GM23338 (cell line): ENCODE measurements around the gene PIGU. TPM values are rescaled to one million over a fixed set of nuclear protein-coding genes. Genes with fewer than 3 reads are reported as not detected.

Experiments
- ATAC-seq: fragments of 200-7000 bp; cut with Tn5 transposase; 3 replicates; pipeline ENCODE4 v1.9.1; 2020
- DNase-seq: peaks from one replicate; pipeline ENCODE4 v3.0.0-alpha.2; 2015; ENCODE audit warnings: low spot score
- H2AFZ ChIP-seq: fragments of 200-600 bp; sonication (generic); 2 replicates; pipeline ENCODE4 v1.8.0; 2016; ENCODE audit warnings: antibody characterized with exemption, mild to moderate bottlenecking, moderate library complexity
- H3F3A ChIP-seq: fragments of 200-600 bp; sonication (generic); replicated peaks from 2 replicates; pipeline ENCODE4 v1.8.0; 2017; ENCODE audit warnings: antibody characterized with exemption, mixed run types, low read depth
- H3K27ac ChIP-seq: fragments of 200-600 bp; sonication (generic); 2 replicates; pipeline ENCODE4 v1.6.1; 2016; ENCODE audit warnings: low read depth
- H3K27me3 ChIP-seq: fragments of 200-600 bp; sonication (generic); 2 replicates; pipeline ENCODE4 v1.8.0; 2016; ENCODE audit warnings: mild to moderate bottlenecking, mixed run types, moderate library complexity; ENCODE audit not compliant: insufficient read depth
- H3K36me3 ChIP-seq: fragments of 200-600 bp; sonication (generic); 2 replicates; pipeline ENCODE4 v1.8.0; 2016; ENCODE audit warnings: mild to moderate bottlenecking; ENCODE audit not compliant: insufficient read depth
- H3K4me1 ChIP-seq: fragments of 200-600 bp; sonication (generic); 2 replicates; pipeline ENCODE4 v1.8.0; 2016; ENCODE audit warnings: mild to moderate bottlenecking, moderate library complexity; ENCODE audit not compliant: insufficient read depth
- H3K4me2 ChIP-seq: fragments of 200-600 bp; sonication (generic); 2 replicates; pipeline ENCODE4 v1.7.1; 2017; ENCODE audit warnings: mixed run types
- H3K4me3 ChIP-seq: fragments of 200-600 bp; sonication (generic); 2 replicates; pipeline ENCODE4 v1.6.1; 2016; ENCODE audit warnings: mixed run types
- H3K79me2 ChIP-seq: fragments of 200-600 bp; sonication (generic); replicated peaks from 2 replicates; pipeline ENCODE4 v1.8.0; 2017; ENCODE audit warnings: mild to moderate bottlenecking; ENCODE audit not compliant: insufficient read depth
- H3K9me2 ChIP-seq: fragments of 200-600 bp; sonication (generic); 2 replicates; pipeline ENCODE4 v1.8.0; 2017; ENCODE audit not compliant: insufficient read depth
- H4K20me1 ChIP-seq: fragments of 200-600 bp; sonication (generic); replicated peaks from 2 replicates; pipeline ENCODE4 v1.8.0; 2017; ENCODE audit warnings: mild to moderate bottlenecking; ENCODE audit not compliant: insufficient read depth
- H3K27ac Mint-ChIP-seq: 2 replicates; pipeline ENCODE4 v1.8.0; 2020; ENCODE audit warnings: inconsistent platforms, mild to moderate bottlenecking, moderate library complexity, mixed read lengths
- H3K27me3 Mint-ChIP-seq: 3 replicates; pipeline ENCODE4 v1.8.0; 2022; ENCODE audit warnings: low read depth, mild to moderate bottlenecking, moderate library complexity, mixed read lengths, inconsistent platforms; ENCODE audit not compliant: insufficient read depth, poor library complexity
- H3K36me3 Mint-ChIP-seq: 3 replicates; pipeline ENCODE4 v1.8.0; 2021; ENCODE audit warnings: low read depth, mild to moderate bottlenecking, inconsistent platforms, moderate library complexity, mixed read lengths
- H3K4me1 Mint-ChIP-seq: 3 replicates; pipeline ENCODE4 v1.8.0; 2020; ENCODE audit warnings: mild to moderate bottlenecking, inconsistent platforms, mixed read lengths
- H3K4me3 Mint-ChIP-seq: 3 replicates; pipeline ENCODE4 v1.8.0; 2021; ENCODE audit warnings: moderate library complexity, mild to moderate bottlenecking, inconsistent platforms, mixed read lengths
- H3K9me3 Mint-ChIP-seq: 3 replicates; pipeline ENCODE4 v1.8.0; 2020; ENCODE audit warnings: moderate library complexity, mild to moderate bottlenecking, inconsistent platforms, mixed read lengths
- CREB1 ChIP-seq: fragments of 250-450 bp; sonication (Bioruptor Pico); IDR thresholded peaks from 2 replicates; pipeline ENCODE4 v1.5.0; 2020; ENCODE audit warnings: low read depth, mild to moderate bottlenecking, moderate library complexity
- ETS1 ChIP-seq: IDR thresholded peaks from 2 replicates; pipeline ENCODE4 v1.6.1; 2016; ENCODE audit warnings: antibody characterized with exemption
- EZH2 ChIP-seq: fragments of 200-600 bp; sonication (generic); IDR thresholded peaks from one replicate; pipeline ENCODE4 v1.8.0; 2017; ENCODE audit warnings: antibody characterized with exemption, mild to moderate bottlenecking, low read depth; ENCODE audit not compliant: unreplicated experiment
- EZH2phosphoT487 ChIP-seq: fragments of 200-600 bp; sonication (generic); IDR thresholded peaks from one replicate; pipeline ENCODE4 v1.8.1; 2018; ENCODE audit warnings: antibody characterized with exemption; ENCODE audit not compliant: unreplicated experiment
- JUNB ChIP-seq: IDR thresholded peaks from one replicate; pipeline ENCODE4 v1.6.1; 2016; ENCODE audit warnings: antibody characterized with exemption; ENCODE audit not compliant: unreplicated experiment
- NANOG ChIP-seq: IDR thresholded peaks from 2 replicates; pipeline ENCODE4 v1.6.1; 2016; ENCODE audit warnings: antibody characterized with exemption, borderline replicate concordance
- POLR2AphosphoS5 ChIP-seq: IDR thresholded peaks from 2 replicates; pipeline ENCODE4 v1.6.1; 2016; ENCODE audit warnings: antibody characterized with exemption, low read depth
- STAT1 ChIP-seq: IDR thresholded peaks from one replicate; pipeline ENCODE4 v1.6.1; 2016; ENCODE audit warnings: antibody characterized with exemption; ENCODE audit not compliant: unreplicated experiment
- ZNF114 ChIP-seq: fragments of 250-450 bp; sonication (Bioruptor Pico); IDR thresholded peaks from 2 replicates; pipeline ENCODE4 v1.5.0; 2020; ENCODE audit warnings: mild to moderate bottlenecking, moderate library complexity
- ZNF331 ChIP-seq: fragments of 250-450 bp; sonication (Bioruptor Pico); IDR thresholded peaks from 2 replicates; pipeline ENCODE4 v1.5.0; 2020; ENCODE audit warnings: low read depth, mild to moderate bottlenecking, moderate library complexity
- polyA plus RNA-seq: library from polyadenylated mRNA; unstranded; fragments of >200 nt; fragmentation: Nextera tagmentation; extraction: Ambion mirVana; gene quantifications from 2 replicates; pipeline ENCODE4 v1.2.1, GENCODE V29; 2016
- total RNA-seq: library from RNA; depleted of rRNA; stranded (reverse); fragments of >200 nt; shearing (Covaris generic); gene quantifications from 2 replicates; pipeline ENCODE4 v1.2.3, GENCODE V29; 2014
- TF ChIP-seq, protein P1 (sequence below): IDR thresholded peaks from one replicate; pipeline ENCODE4 v1.6.1; 2018; ENCODE audit warnings: antibody characterized with exemption; ENCODE audit not compliant: unreplicated experiment
- TF ChIP-seq, protein P2 (sequence below), 2 experiments: fragments of 200-600 bp in 1 of 2; sonication (generic) in 1 of 2; conservative IDR thresholded peaks; 2 replicates each; pipeline versions ENCODE4 v1.5.1 to v1.6.1; 2016 to 2017; ENCODE audit warnings: antibody characterized with exemption in 2 of 2, low read depth in 2 of 2, mild to moderate bottlenecking in 2 of 2, moderate library complexity in 1 of 2
- TF ChIP-seq, protein P3 (sequence below): fragments of 250-450 bp; sonication (Bioruptor Pico); IDR thresholded peaks from 2 replicates; pipeline ENCODE4 v1.5.0; 2020; ENCODE audit warnings: mild to moderate bottlenecking, moderate library complexity

Gene PIGU
- total and polyA plus RNA-seq, 2 experiments from 2014 or later = 24.3 to 28.9 TPM

- H3K27ac ChIP-seq = no peak overlapping the region
- H3F3A ChIP-seq = no peaks in the 10 kb centered on the region
- no peak overlapping the region for H3K4me3 ChIP-seq
- no peak overlapping the region for H3K4me3 Mint-ChIP-seq
- no peaks in the 10 kb centered on the region for H3K27me3 ChIP-seq
- no peak overlapping the region for H2AFZ ChIP-seq
- peaks cover 3% of the 10 kb centered on the region; the same call in 1 of the 2 replicates for H3K36me3 ChIP-seq
- H3K36me3 Mint-ChIP-seq = peaks cover 29% of the 10 kb centered on the region
- H3K4me1 Mint-ChIP-seq = no peaks in the 10 kb centered on the region
- H3K4me1 ChIP-seq = no peaks in the 10 kb centered on the region
- no peak overlapping the region for H3K27ac Mint-ChIP-seq
- H3K9me2 ChIP-seq = no peaks in the 10 kb centered on the region
- H3K9me3 Mint-ChIP-seq = no peaks in the 10 kb centered on the region
- ATAC-seq (no peak), DNase-seq (no peak)
- no peaks in the 10 kb centered on the region for H3K79me2 ChIP-seq
- peaks cover 4% of the 10 kb centered on the region for H3K27me3 Mint-ChIP-seq
- no peak for TF ChIP-seq STAT1
- no peak for TF ChIP-seq ETS1
- TF ChIP-seq ZNF114 (CRISPR knock-in tag) = no peak
- TF ChIP-seq, protein P1, sequence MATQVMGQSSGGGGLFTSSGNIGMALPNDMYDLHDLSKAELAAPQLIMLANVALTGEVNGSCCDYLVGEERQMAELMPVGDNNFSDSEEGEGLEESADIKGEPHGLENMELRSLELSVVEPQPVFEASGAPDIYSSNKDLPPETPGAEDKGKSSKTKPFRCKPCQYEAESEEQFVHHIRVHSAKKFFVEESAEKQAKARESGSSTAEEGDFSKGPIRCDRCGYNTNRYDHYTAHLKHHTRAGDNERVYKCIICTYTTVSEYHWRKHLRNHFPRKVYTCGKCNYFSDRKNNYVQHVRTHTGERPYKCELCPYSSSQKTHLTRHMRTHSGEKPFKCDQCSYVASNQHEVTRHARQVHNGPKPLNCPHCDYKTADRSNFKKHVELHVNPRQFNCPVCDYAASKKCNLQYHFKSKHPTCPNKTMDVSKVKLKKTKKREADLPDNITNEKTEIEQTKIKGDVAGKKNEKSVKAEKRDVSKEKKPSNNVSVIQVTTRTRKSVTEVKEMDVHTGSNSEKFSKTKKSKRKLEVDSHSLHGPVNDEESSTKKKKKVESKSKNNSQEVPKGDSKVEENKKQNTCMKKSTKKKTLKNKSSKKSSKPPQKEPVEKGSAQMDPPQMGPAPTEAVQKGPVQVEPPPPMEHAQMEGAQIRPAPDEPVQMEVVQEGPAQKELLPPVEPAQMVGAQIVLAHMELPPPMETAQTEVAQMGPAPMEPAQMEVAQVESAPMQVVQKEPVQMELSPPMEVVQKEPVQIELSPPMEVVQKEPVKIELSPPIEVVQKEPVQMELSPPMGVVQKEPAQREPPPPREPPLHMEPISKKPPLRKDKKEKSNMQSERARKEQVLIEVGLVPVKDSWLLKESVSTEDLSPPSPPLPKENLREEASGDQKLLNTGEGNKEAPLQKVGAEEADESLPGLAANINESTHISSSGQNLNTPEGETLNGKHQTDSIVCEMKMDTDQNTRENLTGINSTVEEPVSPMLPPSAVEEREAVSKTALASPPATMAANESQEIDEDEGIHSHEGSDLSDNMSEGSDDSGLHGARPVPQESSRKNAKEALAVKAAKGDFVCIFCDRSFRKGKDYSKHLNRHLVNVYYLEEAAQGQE = no peak
- TF ChIP-seq JUNB = no peak
- no peak for TF ChIP-seq ZNF331 (CRISPR knock-in tag)
- no peak for TF ChIP-seq POLR2AphosphoS5
- TF ChIP-seq CREB1 (CRISPR knock-in tag) = no peak
- TF ChIP-seq EZH2 = no peak
- TF ChIP-seq EZH2phosphoT487 = no peak
- TF ChIP-seq NANOG = no peak
- TF ChIP-seq, protein P2, sequence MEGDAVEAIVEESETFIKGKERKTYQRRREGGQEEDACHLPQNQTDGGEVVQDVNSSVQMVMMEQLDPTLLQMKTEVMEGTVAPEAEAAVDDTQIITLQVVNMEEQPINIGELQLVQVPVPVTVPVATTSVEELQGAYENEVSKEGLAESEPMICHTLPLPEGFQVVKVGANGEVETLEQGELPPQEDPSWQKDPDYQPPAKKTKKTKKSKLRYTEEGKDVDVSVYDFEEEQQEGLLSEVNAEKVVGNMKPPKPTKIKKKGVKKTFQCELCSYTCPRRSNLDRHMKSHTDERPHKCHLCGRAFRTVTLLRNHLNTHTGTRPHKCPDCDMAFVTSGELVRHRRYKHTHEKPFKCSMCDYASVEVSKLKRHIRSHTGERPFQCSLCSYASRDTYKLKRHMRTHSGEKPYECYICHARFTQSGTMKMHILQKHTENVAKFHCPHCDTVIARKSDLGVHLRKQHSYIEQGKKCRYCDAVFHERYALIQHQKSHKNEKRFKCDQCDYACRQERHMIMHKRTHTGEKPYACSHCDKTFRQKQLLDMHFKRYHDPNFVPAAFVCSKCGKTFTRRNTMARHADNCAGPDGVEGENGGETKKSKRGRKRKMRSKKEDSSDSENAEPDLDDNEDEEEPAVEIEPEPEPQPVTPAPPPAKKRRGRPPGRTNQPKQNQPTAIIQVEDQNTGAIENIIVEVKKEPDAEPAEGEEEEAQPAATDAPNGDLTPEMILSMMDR (conservative IDR thresholded peaks at IDR 0.05; ENCODE audit: low read depth in 2 of 2) = no peak
- TF ChIP-seq, protein P3, sequence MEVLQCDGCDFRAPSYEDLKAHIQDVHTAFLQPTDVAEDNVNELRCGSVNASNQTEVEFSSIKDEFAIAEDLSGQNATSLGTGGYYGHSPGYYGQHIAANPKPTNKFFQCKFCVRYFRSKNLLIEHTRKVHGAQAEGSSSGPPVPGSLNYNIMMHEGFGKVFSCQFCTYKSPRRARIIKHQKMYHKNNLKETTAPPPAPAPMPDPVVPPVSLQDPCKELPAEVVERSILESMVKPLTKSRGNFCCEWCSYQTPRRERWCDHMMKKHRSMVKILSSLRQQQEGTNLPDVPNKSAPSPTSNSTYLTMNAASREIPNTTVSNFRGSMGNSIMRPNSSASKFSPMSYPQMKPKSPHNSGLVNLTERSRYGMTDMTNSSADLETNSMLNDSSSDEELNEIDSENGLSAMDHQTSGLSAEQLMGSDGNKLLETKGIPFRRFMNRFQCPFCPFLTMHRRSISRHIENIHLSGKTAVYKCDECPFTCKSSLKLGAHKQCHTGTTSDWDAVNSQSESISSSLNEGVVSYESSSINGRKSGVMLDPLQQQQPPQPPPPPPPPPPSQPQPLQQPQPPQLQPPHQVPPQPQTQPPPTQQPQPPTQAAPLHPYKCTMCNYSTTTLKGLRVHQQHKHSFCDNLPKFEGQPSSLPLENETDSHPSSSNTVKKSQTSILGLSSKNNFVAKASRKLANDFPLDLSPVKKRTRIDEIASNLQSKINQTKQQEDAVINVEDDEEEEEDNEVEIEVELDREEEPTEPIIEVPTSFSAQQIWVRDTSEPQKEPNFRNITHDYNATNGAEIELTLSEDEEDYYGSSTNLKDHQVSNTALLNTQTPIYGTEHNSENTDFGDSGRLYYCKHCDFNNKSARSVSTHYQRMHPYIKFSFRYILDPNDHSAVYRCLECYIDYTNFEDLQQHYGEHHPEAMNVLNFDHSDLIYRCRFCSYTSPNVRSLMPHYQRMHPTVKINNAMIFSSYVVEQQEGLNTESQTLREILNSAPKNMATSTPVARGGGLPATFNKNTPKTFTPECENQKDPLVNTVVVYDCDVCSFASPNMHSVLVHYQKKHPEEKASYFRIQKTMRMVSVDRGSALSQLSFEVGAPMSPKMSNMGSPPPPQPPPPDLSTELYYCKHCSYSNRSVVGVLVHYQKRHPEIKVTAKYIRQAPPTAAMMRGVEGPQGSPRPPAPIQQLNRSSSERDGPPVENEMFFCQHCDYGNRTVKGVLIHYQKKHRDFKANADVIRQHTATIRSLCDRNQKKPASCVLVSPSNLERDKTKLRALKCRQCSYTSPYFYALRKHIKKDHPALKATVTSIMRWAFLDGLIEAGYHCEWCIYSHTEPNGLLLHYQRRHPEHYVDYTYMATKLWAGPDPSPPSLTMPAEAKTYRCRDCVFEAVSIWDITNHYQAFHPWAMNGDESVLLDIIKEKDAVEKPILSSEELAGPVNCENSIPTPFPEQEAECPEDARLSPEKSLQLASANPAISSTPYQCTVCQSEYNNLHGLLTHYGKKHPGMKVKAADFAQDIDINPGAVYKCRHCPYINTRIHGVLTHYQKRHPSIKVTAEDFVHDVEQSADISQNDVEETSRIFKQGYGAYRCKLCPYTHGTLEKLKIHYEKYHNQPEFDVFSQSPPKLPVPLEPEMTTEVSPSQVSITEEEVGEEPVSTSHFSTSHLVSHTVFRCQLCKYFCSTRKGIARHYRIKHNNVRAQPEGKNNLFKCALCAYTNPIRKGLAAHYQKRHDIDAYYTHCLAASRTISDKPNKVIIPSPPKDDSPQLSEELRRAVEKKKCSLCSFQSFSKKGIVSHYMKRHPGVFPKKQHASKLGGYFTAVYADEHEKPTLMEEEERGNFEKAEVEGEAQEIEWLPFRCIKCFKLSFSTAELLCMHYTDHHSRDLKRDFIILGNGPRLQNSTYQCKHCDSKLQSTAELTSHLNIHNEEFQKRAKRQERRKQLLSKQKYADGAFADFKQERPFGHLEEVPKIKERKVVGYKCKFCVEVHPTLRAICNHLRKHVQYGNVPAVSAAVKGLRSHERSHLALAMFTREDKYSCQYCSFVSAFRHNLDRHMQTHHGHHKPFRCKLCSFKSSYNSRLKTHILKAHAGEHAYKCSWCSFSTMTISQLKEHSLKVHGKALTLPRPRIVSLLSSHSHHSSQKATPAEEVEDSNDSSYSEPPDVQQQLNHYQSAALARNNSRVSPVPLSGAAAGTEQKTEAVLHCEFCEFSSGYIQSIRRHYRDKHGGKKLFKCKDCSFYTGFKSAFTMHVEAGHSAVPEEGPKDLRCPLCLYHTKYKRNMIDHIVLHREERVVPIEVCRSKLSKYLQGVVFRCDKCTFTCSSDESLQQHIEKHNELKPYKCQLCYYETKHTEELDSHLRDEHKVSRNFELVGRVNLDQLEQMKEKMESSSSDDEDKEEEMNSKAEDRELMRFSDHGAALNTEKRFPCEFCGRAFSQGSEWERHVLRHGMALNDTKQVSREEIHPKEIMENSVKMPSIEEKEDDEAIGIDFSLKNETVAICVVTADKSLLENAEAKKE (CRISPR knock-in tag) = no peak
- no peaks in the 10 kb centered on the region; the same call in 1 of the 2 replicates for H4K20me1 ChIP-seq
- no peak overlapping the region for H3K4me2 ChIP-seq
These were observed 25.7 kb downstream of the PIGU start for GRCh38 chr20:34651200-34651599.
